H9 (cell line): ENCODE data around the gene SEC16B. TPM values are rescaled to one million over a fixed set of nuclear protein-coding genes. Genes with fewer than 3 reads are reported as not detected.

Source experiments
- DNase-seq: peaks from one replicate; pipeline ENCODE4 v3.0.0-alpha.2; 2017
- H2AFZ ChIP-seq: one replicate; pipeline ENCODE4 v1.6.1; 2013; ENCODE audit warnings: mild to moderate bottlenecking, low read length, control low read depth, moderate library complexity
- H2AK5ac ChIP-seq: 2 replicates; pipeline ENCODE4 v1.6.1; 2013; ENCODE audit warnings: low read length, control low read depth, mixed read lengths; ENCODE audit not compliant: insufficient read length
- H2BK120ac ChIP-seq: one replicate; pipeline ENCODE4 v1.6.1; 2013; ENCODE audit warnings: low read depth, mild to moderate bottlenecking, low read length, control low read depth, inconsistent platforms; ENCODE audit not compliant: poor library complexity, severe bottlenecking
- H2BK12ac ChIP-seq: 2 replicates; pipeline ENCODE4 v1.6.1; 2013; ENCODE audit warnings: low read length, control low read depth, mixed read lengths, low read depth; ENCODE audit not compliant: insufficient read length
- H2BK15ac ChIP-seq: 2 replicates; pipeline ENCODE4 v1.6.1; 2013; ENCODE audit warnings: low read depth, low read length, control low read depth
- H2BK20ac ChIP-seq: one replicate; pipeline ENCODE4 v1.6.1; 2013; ENCODE audit warnings: low read depth, mild to moderate bottlenecking, low read length, control low read depth, inconsistent platforms; ENCODE audit not compliant: poor library complexity, severe bottlenecking
- H2BK5ac ChIP-seq: 2 replicates; pipeline ENCODE4 v1.6.1; 2013; ENCODE audit warnings: low read length, control low read depth, mixed read lengths; ENCODE audit not compliant: insufficient read length
- H3K14ac ChIP-seq: 2 replicates; pipeline ENCODE4 v1.6.1; 2013; ENCODE audit warnings: low read length, control low read depth; ENCODE audit not compliant: insufficient read depth
- H3K18ac ChIP-seq: 2 replicates; pipeline ENCODE4 v1.6.1; 2013; ENCODE audit warnings: low read depth, mild to moderate bottlenecking, mixed read lengths, low read length, control low read depth; ENCODE audit not compliant: insufficient read length
- H3K23ac ChIP-seq: 2 replicates; pipeline ENCODE4 v1.6.1; 2013; ENCODE audit warnings: low read length, control low read depth, mixed read lengths, low read depth; ENCODE audit not compliant: insufficient read length
- H3K23me2 ChIP-seq: 2 replicates; pipeline ENCODE4 v1.6.1; 2013; ENCODE audit warnings: low read depth, mild to moderate bottlenecking, mixed read lengths, low read length, control low read depth; ENCODE audit not compliant: insufficient read length, poor library complexity, severe bottlenecking
- H3K27ac ChIP-seq: 2 replicates; pipeline ENCODE4 v1.5.1; 2013; ENCODE audit warnings: low read length, control low read depth, mixed read lengths, low read depth; ENCODE audit not compliant: insufficient read length
- H3K27me3 ChIP-seq: 2 replicates; pipeline ENCODE4 v1.6.1; 2013; ENCODE audit warnings: low read length, control low read depth, inconsistent platforms; ENCODE audit not compliant: insufficient read depth
- H3K4ac ChIP-seq: 2 replicates; pipeline ENCODE4 v1.6.1; 2013; ENCODE audit warnings: low read depth, mild to moderate bottlenecking, control low read depth, inconsistent platforms, low read length, moderate library complexity
- H3K4me1 ChIP-seq: 2 replicates; pipeline ENCODE4 v1.6.1; 2013; ENCODE audit warnings: low read length, control low read depth, inconsistent platforms; ENCODE audit not compliant: insufficient read depth
- H3K4me2 ChIP-seq: 2 replicates; pipeline ENCODE4 v1.6.1; 2013; ENCODE audit warnings: low read length, control low read depth, mixed read lengths; ENCODE audit not compliant: insufficient read length, insufficient read depth
- H3K56ac ChIP-seq: 2 replicates; pipeline ENCODE4 v1.6.1; 2013; ENCODE audit warnings: low read depth, mild to moderate bottlenecking, mixed read lengths, low read length, control low read depth; ENCODE audit not compliant: insufficient read length
- H3K79me1 ChIP-seq: 2 replicates; pipeline ENCODE4 v1.6.1; 2013; ENCODE audit warnings: low read depth, mild to moderate bottlenecking, moderate library complexity, low read length, control low read depth, inconsistent platforms; ENCODE audit not compliant: insufficient read depth, poor library complexity, severe bottlenecking
- H3K79me2 ChIP-seq: 2 replicates; pipeline ENCODE4 v1.6.1; 2013; ENCODE audit warnings: low read length, control low read depth, inconsistent platforms; ENCODE audit not compliant: insufficient read depth
- H3K9ac ChIP-seq: 2 replicates; pipeline ENCODE4 v1.6.1; 2013; ENCODE audit warnings: low read length, control low read depth, mixed read lengths; ENCODE audit not compliant: insufficient read length; ENCODE audit errors: extremely low read depth
- H3K9me3 ChIP-seq: one replicate; pipeline ENCODE4 v1.6.1; 2013; ENCODE audit warnings: low read depth, low read length, inconsistent platforms; ENCODE audit not compliant: control insufficient read depth
- H3T11ph ChIP-seq: one replicate; pipeline ENCODE4 v1.6.1; 2013; ENCODE audit warnings: mild to moderate bottlenecking, low read length, control low read depth, inconsistent platforms
- H4K20me1 ChIP-seq: one replicate; pipeline ENCODE4 v1.6.1; 2013; ENCODE audit not compliant: control insufficient read depth, insufficient read length, insufficient read depth
- H4K5ac ChIP-seq: 2 replicates; pipeline ENCODE4 v1.6.1; 2013; ENCODE audit warnings: low read depth, mild to moderate bottlenecking, mixed read lengths, low read length, control low read depth; ENCODE audit not compliant: insufficient read length
- H4K8ac ChIP-seq: replicated peaks from 2 replicates; pipeline ENCODE4 v1.6.1; 2013; ENCODE audit warnings: low read length, control low read depth, mixed read lengths, low read depth; ENCODE audit not compliant: insufficient read length
- H4K91ac ChIP-seq: 2 replicates; pipeline ENCODE4 v1.6.1; 2013; ENCODE audit warnings: low read depth, mild to moderate bottlenecking, moderate library complexity, mixed read lengths, low read length, control low read depth; ENCODE audit not compliant: insufficient read length
- H3K27ac Mint-ChIP-seq, 3 experiments: 2 replicates in 2 of 3; 3 replicates in 1 of 3; pipeline ENCODE4 v1.8.0; 2020 to 2021; ENCODE audit warnings: mixed read lengths in 3 of 3, mild to moderate bottlenecking in 1 of 3, moderate library complexity in 1 of 3
- H3K27me3 Mint-ChIP-seq: 2 replicates; pipeline ENCODE4 v1.8.0; 2021; ENCODE audit warnings: low read depth, mild to moderate bottlenecking, moderate library complexity, mixed read lengths
- H3K36me3 Mint-ChIP-seq, 3 experiments: 2 replicates in 2 of 3; 3 replicates in 1 of 3; pipeline ENCODE4 v1.8.0; 2020 to 2021; ENCODE audit warnings: low read depth in 3 of 3, mixed read lengths in 3 of 3; ENCODE audit not compliant: insufficient read depth in 1 of 3
- H3K4me1 Mint-ChIP-seq, 2 experiments: 2 replicates each; pipeline ENCODE4 v1.8.0; 2020; ENCODE audit warnings: mixed read lengths in 2 of 2
- H3K4me3 Mint-ChIP-seq, 2 experiments: 2 replicates in 1 of 2; 3 replicates in 1 of 2; pipeline ENCODE4 v1.8.0; 2020 to 2021; ENCODE audit warnings: mild to moderate bottlenecking in 2 of 2, mixed read lengths in 2 of 2, moderate library complexity in 1 of 2
- H3K9me3 Mint-ChIP-seq, 2 experiments: 2 replicates in 1 of 2; 3 replicates in 1 of 2; pipeline ENCODE4 v1.8.0; 2020; ENCODE audit warnings: mild to moderate bottlenecking in 2 of 2, mixed read lengths in 2 of 2, moderate library complexity in 1 of 2
- CTCF ChIP-seq: fragments of 200-600 bp; sonication (generic); conservative IDR thresholded peaks from 3 replicates; pipeline ENCODE4 v1.8.0; 2021; ENCODE audit warnings: antibody characterized with exemption, mild to moderate bottlenecking
- WGBS: extraction: QIAGEN DNeasy Blood & Tissue Kit; methylation state at CpG from one replicate; pipeline ENCODE4 v1.1.7; 2013; ENCODE audit warnings: missing lambda C conversion rate, low lambda C conversion rate, mixed read lengths; ENCODE audit not compliant: insufficient read length; ENCODE audit errors: extremely low coverage; 5-methylcytosine and 5-hydroxymethylcytosine counted together
- total RNA-seq: library from RNA; stranded (reverse); gene quantifications from 2 replicates; pipeline ENCODE4 v1.2.1, GENCODE V29; 2021

The SEC16B gene
- total RNA-seq, 1 experiment from 2014 or later, result 0.83 TPM

- Histone ChIP-seq H3K4me1 (no peaks in the 10 kb centered on the region), H4K20me1 (no peaks in the 10 kb centered on the region), H3K9ac (no peak overlapping the region), H3K27me3 (no peaks in the 10 kb centered on the region), H3K9me3 (no peaks in the 10 kb centered on the region), H3K23me2 (no peaks in the 10 kb centered on the region), H3K4ac (no peak overlapping the region), H2AK5ac (no peak overlapping the region), H4K8ac (no peak overlapping the region), H2AFZ (no peak overlapping the region), H4K91ac (no peak overlapping the region), H3K18ac (no peak overlapping the region), H3K14ac (no peak overlapping the region), H3K23ac (no peak overlapping the region), H3K27ac (no peak overlapping the region), H3K4me2 (no peak overlapping the region), H2BK20ac (no peak overlapping the region), H3K56ac (no peak overlapping the region), H2BK5ac (no peak overlapping the region), H3K79me2 (no peaks in the 10 kb centered on the region), H2BK12ac (no peak overlapping the region), H3K79me1 (no peaks in the 10 kb centered on the region), H4K5ac (no peak overlapping the region), H3T11ph (no peak overlapping the region), H2BK15ac (no peak overlapping the region), H2BK120ac (no peak overlapping the region)
- Mint-ChIP-seq H3K27me3 (no peaks in the 10 kb centered on the region), H3K36me3 (no peaks in the 10 kb centered on the region), H3K9me3 (no peaks in the 10 kb centered on the region), H3K27ac (no peak overlapping the region), H3K4me3 (no peak overlapping the region), H3K4me1 (peaks cover 13 to 21% of the 10 kb centered on the region in 2 experiments)
- DNase-seq, result no peak
- no CpG with 5 or more reads among the region's 4 CpGs for WGBS
- TF ChIP-seq CTCF, result peak; percentile 51
These were observed 48.3 kb downstream of the SEC16B start for GRCh38 chr1:177921590-177921989.
